ENCODE results near the gene TGFBI.

Gene TGFBI

DNA sequence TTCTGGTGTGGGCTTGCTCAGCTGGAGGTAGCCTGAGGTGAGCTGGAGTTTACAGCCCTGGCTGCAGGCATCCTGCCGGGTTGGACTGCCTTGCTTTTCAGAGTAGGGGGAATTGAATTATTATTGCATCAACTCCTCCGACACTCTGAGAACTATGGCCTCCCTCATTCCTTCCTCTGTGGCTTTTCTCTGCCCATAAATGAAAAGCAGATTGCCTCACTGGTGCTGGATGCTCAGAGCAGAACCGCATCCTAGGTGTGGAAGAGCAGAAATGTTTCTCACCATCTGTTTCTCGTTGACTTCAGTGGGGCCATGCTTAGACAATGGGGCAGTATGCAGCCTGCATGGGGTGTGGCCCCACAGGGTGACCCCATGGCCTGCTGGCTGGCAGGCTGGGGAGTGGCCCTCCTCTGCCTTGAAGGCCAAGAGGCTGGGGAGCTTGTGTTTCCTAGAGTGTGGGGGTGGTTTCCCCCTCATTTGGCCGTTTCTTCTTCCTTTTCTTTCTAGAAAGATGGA, 27.3 kb upstream of the TGFBI start:
- in situ Hi-C loops (cut with MboI; ENCODE audit: low sequenced_read_pairs) = no loop called here

DNA sequence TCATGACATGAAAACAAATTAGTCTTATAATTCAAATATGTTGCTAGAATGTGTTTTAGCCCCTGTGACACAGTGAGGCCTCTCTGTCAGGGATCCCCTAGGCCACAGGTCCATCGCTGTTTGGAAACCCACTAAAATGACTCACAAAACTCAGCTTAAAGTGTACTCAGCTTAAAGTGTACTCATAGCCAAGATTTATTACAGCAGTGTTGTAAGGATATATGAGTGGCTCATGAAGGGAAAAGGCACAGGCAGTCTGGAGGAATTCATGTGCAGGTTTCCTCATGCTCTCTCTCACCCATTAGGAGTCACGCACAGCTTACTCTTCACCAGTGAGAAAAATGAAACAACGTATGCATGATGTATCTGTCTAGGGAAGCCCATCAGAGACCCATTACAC, 24.4 kb upstream of the TGFBI start:
- in situ Hi-C loops (cut with MboI; ENCODE audit: low sequenced_read_pairs) = no loop called here

DNA sequence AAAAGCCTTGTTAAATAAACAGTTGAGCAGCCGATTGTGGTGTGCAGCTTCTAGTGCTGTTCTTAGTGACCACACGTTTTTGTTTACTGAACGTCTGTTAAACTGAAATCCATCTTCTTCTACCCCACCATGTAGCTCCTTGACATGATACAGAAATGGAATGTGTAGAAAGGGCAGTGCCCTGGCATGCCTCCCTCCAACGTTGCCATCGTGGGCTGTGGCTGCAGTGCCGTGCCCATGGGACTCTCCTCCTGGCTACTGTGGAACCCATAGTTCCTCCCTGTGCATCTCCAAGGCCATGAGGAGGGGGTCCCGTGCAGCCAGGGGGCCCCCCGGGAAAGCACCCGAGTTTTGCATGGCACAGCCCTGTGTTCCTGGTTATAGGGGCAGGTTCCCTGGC, 23.3 kb upstream of the TGFBI start:
- in situ Hi-C loops (cut with MboI; ENCODE audit: low sequenced_read_pairs) = no loop called here

DNA sequence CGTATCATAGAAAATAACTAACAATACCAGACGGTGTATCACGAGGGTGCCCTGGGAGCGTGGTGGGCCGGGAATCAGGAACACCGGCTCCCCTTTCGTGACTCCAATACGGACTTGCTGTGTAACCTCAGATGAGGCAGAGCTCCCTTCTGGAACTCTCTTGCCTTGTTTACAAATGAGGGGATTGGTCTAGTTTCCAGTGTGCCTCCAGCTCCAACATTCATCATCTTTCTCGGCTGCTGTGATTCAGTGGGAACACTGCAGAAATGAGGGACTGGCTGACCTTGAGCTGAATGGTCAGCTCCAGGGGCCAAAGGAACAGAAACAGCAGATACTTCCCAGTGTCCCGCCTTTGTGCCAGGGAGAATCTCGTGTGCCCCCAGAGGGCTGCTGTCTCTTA, 22.6 kb upstream of the TGFBI start:
- in situ Hi-C loops (cut with MboI; ENCODE audit: low sequenced_read_pairs) = no loop called here

DNA sequence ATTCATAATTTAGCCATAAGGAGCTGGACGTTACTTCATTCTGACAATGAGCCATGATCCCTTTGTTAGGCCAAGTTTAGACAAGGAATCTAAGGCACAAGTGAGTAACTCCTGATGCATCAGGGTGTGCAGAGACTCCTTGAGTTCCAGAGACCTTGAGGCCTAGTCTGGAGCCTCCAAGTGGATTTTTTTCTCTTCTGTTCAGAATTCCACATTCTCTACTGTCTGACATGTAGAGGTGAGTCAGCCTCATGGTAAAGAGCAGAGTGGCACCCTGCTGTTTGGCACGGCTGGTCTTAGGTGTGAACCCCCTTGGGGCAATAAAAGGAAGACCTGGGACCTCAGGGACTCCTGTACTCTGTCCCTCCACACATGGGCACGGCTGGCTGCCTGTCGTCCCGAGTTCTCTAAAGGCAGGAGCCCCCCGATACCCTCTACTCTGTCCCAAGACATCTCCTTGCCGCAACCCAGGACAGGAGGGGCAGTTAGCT, 22.0 kb upstream of the TGFBI start:
- in situ Hi-C loops (cut with MboI; ENCODE audit: low sequenced_read_pairs) = no loop called here

DNA sequence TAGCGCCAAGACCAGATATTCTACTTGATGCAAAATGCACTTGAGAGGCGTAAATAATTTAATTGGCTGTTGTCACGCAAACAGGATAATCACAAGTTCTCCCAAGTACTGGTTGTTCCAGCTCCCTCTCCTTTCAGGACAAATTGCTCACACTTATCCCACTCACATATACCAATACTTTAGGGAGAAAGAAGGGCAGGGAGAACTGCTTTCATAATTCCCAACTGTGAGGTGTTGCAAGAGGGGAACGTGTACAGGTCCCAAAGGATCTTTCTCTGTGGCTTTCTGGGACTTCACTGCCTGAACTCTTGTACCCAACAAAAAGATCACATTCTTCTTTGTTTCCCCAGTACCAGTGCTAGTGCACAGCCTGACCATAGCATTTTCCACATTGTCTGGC, 21.5 kb upstream of the TGFBI start:
- in situ Hi-C loops (cut with MboI; ENCODE audit: low sequenced_read_pairs) = no loop called here

DNA sequence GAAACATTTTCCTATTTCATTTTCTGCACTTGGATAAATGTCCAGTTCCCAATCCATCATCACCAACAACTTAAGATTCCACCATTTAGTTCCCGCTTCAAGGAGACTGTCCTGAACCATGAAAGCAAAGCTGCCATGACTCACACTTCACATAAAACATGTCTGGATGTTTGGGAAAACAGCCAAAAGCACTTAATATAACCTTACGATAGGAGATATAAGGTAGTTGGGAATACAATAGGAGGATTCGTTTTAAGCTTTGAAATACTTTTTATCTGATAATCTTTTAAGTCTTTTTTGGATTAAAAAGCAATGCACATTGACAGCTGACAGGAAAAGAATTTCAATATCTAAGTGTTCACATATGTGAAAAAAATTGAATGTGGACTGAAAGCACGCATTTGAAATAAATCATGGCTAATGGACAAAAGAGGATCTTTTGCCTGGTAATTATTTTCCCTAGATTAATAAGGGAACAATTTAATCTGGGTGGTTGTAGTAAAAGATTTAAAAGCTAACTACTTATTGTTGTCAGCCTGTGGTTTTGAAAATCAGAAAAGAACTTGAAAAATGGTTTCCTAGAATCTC, 17.3 kb upstream of the TGFBI start:
- in situ Hi-C loops (cut with MboI; ENCODE audit: low sequenced_read_pairs) = no loop called here

DNA sequence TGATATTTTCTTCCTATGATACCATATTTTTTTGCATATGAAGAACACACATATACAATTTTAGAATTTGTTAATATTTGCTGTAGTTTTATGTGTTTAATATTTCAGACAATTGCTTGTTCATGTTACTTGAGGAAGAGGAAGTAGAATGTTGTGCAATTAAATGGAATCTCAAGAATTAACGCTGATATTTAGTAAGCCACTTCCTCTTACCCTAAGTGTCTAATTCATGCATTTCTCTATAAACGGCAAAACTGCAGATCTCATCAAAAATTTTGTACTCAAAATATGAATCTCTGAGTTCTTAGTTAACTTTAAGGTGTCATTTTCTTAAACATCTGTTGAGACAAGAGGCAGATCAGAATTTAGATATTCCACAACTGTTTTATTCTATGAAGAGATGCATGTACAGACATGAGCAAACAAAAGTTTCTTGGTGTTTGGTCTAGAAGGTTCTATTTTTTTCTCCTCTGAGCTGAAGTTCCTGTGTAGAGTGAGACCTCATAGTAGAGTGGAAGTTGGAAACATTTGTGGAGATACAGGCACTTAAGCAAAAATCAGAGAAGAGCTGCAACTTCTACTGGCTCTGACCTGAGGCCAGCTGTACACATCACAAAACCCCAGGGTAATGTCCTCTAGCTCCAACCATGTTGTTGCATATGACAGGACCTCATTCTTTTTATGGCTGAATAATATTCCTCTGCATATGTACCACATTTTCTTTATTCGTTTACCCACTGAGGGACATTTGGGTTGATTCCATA, 16.6 kb upstream of the TGFBI start:
- in situ Hi-C loops (cut with MboI; ENCODE audit: low sequenced_read_pairs) = no loop called here

DNA sequence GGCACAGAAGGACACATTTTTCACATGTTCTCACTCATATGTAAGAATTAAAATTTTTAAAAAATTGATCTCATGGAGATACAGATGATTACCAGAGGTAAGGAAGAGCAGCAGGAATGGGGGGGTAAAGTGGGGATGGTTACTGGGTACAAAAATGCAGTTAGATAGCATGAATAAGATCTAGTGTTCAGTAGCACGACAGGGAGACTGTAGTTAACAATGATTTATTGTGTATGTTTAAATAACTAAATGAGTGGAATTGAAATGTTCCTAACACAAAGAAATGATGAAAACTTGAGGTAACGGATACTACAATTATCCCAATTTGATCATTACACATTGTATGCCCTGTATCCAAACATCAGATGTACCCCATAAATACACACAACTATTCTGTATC, 15.2 kb upstream of the TGFBI start:
- in situ Hi-C loops (cut with MboI; ENCODE audit: low sequenced_read_pairs) = no loop called here

DNA sequence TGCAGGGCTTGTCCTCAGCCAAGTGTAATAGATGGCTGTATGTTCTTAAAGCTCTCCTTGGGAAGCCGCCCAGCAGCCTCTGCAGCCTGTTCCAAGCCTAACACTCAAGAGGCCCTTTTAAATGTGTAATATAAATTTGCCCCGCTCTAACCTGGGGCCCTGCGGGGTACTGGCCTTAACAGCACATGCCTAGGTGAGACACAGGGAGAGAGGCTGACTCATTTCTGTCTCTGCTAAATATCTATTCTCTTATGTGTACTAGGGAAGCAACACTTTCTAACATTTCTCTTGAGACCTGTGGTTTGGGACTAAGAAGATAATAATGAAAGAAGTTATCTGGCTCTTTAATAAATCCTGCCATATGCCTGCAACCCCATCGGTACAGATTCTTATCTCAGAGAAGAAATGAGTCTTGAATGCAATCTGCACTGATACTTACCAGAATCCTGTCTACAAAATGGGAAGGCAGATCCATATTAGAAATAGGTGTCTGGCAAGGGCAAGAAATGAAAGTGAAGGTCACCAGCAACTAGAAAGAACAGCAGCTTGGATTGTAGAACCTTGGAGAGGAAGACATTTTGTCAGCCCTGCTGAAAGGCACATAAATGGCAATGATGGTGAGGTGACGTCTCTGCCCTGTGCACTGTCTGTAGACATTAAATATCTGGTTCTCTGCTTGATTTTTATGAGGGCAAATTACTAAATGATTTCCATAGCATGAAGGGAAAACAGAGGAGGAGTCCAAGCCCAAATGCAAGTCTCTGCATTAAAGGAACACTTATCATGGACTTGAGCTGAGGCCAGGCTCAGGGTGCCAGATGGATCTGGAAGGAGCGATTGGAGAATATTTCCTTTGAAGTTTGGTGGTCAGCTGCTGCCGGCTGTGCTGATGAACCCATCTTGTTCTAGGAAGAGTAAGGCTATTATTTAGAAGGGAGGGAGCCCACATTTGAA, 14.5 kb upstream of the TGFBI start:
- in situ Hi-C loops (cut with MboI; ENCODE audit: low sequenced_read_pairs) = no loop called here

DNA sequence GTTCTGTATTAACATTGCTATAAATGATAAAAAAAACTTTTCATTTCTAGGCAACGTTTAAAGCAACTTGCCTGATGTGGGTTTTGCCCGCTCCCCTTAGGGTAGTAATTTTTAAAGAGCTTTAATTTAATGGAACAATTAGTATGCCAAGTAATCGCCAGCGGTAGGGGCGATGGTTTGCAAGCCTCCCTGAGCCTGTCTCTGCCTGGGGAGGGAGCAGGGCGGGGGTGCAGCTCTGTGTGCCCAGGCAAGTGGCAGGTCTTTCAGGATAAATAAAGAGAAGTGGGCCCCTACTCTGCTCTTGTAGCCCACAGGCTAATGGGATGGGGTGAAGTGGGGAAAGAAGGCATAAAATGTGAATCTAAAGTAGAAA, 13.8 kb upstream of the TGFBI start:
- in situ Hi-C loops (cut with MboI; ENCODE audit: low sequenced_read_pairs) = no loop called here

DNA sequence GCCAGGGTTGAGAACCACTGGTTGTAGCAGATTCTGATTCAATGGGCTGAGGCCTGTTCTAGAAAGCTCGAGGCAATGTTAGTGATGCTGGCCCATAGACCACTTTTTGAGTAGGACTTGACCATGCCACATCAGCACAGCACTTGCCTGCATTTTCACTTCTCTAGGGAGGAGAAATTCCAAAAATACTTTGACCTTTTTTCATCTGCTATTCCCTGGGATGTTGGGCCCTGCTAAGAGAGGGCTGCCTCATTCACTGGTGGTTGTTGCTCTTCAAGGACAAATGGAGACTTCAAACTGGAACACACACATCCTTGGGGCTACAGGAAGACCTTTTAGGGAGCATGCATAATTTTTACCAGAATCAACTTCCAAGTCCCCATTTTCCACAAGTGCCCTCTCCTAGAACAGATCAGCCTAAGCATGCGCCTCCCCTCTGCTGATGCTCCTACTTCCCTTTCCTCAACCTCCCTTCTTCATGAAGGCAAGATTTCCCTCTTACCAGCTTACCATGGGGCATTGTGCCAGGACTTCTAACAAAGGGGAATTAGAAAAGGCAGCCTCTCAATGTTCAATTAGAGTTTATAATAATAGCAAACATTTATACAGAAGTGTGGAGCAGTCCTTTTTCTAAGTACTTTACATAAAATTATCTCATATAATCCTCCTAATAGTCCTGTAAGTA, 12.7 kb upstream of the TGFBI start:
- in situ Hi-C loops (cut with MboI; ENCODE audit: low sequenced_read_pairs) = no loop called here

DNA sequence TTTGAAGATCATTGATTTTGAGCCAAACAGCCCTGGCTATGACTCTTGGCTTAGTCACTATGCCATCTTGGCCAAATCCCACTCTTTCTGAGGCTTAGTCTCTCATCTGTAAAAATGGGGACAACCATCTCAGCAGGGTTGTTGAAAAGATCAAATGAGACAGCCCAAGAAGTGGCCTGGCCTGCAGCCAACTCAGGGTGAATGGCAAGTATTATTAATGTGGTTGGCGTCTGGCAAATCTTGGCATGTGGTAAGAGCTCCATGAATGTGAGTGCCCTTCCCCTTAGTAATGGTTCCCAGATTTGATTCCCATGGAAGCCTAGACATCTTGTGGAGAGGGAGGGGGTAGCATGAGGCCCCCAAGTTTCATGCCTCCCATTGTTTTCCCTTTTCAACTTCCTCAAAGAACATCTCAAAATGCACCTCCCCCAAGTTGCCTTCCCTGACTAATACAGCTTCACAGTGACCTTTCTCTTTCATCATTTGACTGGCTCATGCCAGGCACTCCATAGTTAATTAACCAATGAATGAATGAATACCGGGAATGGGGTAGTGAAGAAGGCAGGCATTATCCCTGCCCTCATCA, 11.8 kb upstream of the TGFBI start:
- in situ Hi-C loops (cut with MboI; ENCODE audit: low sequenced_read_pairs) = no loop called here

DNA sequence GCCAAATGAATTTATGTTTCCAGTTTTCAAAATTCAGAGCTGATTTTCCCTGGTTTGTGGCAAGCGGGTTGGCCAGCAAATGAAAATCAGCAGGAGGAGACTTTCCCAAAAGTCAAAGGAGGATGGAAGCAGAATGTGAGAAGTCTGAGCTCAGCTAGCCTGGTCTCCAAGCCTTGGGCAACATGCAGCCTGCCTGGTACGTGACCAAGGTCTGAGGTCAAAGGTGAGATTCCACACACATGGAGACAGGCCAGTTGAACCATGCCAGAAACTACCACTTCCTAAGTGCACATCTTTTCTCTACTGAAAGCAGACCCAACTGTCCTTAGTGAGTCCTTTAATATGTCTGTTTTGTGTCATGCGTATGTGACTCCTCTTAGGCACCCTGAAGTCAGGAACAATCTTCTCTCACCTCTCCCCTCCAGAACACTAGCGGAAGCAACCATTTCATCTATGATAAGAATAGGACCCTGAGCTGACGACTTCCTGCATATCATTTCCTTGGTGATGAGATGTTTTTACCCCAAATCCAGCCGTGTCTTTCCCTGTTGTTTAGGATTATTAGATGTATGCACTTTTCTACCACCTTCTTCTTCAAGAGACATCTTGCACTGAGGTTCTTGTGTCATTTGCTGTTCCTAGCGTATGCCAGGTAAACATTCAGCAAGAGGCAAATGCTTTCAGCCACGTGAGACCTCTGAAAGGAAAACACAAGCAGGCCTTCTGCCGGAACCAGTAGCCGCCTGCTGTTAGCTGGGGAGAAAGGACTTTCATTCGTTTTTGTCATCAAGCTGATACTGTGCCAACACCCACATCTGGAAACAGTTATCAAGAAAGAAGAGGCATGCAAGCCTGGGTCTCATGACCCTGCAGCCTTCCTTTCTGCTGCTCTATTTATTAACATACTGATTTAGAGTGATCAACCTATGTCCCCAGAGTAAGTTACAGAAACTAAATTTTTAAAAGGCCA, 9.7 kb upstream of the TGFBI start:
- in situ Hi-C loops (cut with MboI; ENCODE audit: low sequenced_read_pairs) = no loop called here

DNA sequence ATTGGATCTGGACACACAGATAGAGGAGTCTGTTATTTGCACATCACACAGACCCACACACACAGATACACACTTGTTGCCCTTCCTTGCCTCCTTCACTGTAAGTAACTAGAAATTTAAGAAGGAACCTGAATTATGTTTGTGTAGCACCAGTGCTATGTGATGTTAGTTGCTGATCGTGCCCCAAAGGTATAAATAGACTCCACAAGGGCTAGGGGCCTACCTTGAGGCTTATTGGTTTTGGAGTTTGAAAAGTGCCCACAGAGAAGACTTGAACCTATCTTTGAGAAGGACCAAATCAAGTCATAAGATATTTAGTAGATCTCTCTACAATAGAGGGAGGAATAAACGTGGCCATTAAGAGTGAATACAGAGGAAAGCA, 8.8 kb upstream of the TGFBI start:
- in situ Hi-C loops (cut with MboI; ENCODE audit: low sequenced_read_pairs) = no loop called here

DNA sequence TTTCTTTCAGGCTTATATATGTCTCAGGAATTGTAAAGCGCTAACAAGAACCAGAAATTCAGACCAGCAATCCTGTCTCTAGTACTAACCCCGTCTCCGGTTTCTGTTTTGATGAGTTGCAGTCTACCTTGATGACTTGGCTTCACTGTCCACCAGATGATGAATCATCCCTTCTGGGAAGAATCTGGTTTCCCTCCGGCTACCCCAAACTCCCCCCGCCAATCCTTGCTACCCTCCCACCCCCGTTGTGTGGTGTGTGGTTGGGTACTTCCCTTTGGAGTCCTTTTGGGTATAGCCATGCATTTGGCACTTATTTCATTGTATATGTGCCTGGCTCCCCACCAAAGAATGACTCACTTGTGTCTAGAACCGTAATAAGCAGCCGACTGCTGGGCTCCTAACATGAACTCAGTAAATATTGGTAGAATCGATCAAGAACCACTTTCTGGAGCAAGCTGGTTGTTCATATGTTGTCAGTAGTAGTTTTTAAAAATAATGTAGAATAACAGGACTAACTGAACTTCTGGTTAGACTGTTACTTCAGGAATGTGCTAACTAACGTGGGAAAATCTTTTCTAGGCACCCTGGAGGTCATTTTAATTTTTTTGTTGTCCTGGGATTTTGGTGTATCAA, 8.3 kb upstream of the TGFBI start:
- in situ Hi-C loops (cut with MboI; ENCODE audit: low sequenced_read_pairs) = no loop called here

DNA sequence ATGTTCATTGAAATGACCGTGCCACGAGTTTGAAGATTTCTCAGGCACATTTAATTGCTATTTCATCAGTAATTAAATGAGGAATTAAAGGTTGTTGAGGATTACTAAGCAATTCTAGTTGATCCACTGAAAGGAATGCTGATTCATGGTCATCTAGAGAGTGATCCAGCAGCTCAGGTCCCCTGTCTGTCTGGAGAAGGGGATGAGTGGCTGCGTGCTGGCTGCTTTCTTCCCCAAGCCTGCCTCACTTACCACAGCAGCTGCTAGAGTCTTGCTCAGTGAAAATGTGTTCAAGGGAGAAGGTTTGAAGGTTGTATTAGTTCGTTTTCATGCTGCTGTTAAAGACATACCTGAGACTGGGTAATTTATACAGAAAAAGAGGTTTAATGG, 7.8 kb upstream of the TGFBI start:
- in situ Hi-C loops (cut with MboI; ENCODE audit: low sequenced_read_pairs) = no loop called here

DNA sequence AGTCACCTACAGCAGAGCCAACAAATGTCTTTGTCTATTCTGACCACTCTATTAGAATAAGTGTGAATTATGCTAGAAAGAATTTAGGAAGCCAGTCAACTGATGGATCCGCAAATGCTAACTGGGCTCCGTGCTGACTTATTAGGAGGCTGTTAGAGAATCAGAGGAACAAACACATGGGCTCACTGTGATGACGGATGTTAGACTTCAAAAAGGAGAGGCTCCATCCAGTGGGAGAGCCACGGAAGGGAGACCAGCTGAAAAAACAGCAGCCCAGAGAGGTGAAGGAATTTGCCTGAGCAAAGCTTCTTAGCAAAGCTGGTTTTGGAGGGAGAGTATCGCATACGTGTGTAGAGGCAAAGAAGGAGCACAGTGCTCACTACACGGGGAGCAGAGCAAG, 5.8 kb upstream of the TGFBI start:
- in situ Hi-C loops (cut with MboI; ENCODE audit: low sequenced_read_pairs) = no loop called here

DNA sequence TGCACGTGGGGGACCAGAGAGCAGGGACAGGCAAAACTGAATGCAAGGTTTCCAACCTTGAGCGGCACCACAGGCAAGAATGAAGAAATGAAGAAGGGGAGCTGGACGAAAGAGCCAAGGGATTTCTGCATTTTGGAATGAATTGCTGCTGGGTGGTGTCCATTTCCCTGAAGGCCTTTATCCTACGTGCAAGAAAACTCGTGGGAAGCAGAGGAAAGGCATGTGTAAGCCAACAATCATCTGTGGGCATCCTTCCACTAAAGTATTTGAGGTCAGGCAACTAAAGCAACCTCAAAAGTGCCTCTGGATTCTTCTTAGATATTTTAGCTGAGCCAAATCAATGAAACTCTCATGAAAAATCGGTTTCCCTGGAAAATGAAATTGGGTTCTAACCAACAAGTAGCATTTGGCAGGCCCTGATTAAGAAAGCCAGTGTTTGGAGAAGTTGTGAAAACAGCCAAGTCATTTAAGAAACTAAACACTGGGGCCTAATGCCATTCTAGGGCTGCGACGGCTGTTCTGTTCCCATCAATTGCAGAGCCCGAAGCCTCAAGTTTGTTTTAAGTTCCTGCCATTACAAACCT, 4.7 kb upstream of the TGFBI start:
- in situ Hi-C loops (cut with MboI; ENCODE audit: low sequenced_read_pairs) = no loop called here
